Mesendoderm (in vitro differentiated cells): ENCODE data around the gene DDC.
"Not testable (repeated sequence)": the region's sequence is repeated elsewhere in the genome, so short reads cannot be mapped to it uniquely, and the experiment has no call there.

Experiments used
- DNase-seq: peaks from one replicate; pipeline ENCODE4 v3.0.0; 2013
- H2AK5ac ChIP-seq: 2 replicates; pipeline ENCODE4 v1.6.1; 2013; ENCODE audit warnings: low read length, inconsistent platforms
- H2BK120ac ChIP-seq: 2 replicates; pipeline ENCODE4 v1.6.1; 2013; ENCODE audit warnings: low read depth, mild to moderate bottlenecking, low read length, moderate library complexity, mixed read lengths
- H2BK15ac ChIP-seq: replicated peaks from 2 replicates; pipeline ENCODE4 v1.6.1; 2013; ENCODE audit warnings: low read depth, mild to moderate bottlenecking, moderate library complexity
- H2BK5ac ChIP-seq: 2 replicates; pipeline ENCODE4 v1.6.1; 2013; ENCODE audit warnings: low read length, inconsistent platforms
- H3K18ac ChIP-seq: 2 replicates; pipeline ENCODE4 v1.6.1; 2013; ENCODE audit warnings: mild to moderate bottlenecking, low read length, mixed read lengths
- H3K23ac ChIP-seq: one replicate; pipeline ENCODE4 v1.6.1; 2013; ENCODE audit warnings: low read length
- H3K27ac ChIP-seq: 2 replicates; pipeline ENCODE4 v1.5.1; 2013; ENCODE audit warnings: low read depth, mild to moderate bottlenecking, inconsistent platforms, low read length, moderate library complexity
- H3K27me3 ChIP-seq: 2 replicates; pipeline ENCODE4 v1.6.1; 2013; ENCODE audit warnings: low read length, control low read depth, mild to moderate bottlenecking, inconsistent platforms; ENCODE audit not compliant: insufficient read depth, poor library complexity
- H3K36me3 ChIP-seq: 2 replicates; pipeline ENCODE4 v1.6.1; 2013; ENCODE audit warnings: low read length, inconsistent platforms; ENCODE audit not compliant: control insufficient read depth, insufficient read depth
- H3K4ac ChIP-seq: one replicate; pipeline ENCODE4 v1.6.1; 2013; ENCODE audit warnings: low read depth, mild to moderate bottlenecking, low read length, moderate library complexity
- H3K4me1 ChIP-seq: 2 replicates; pipeline ENCODE4 v1.6.1; 2013; ENCODE audit warnings: low read depth, low read length, inconsistent platforms; ENCODE audit not compliant: control insufficient read depth
- H3K4me2 ChIP-seq: 2 replicates; pipeline ENCODE4 v1.6.1; 2013; ENCODE audit warnings: low read length
- H3K4me3 ChIP-seq: 2 replicates; pipeline ENCODE4 v1.5.1; 2013; ENCODE audit warnings: mild to moderate bottlenecking, low read length
- H3K56ac ChIP-seq: one replicate; pipeline ENCODE4 v1.6.1; 2013; ENCODE audit warnings: low read length
- H3K79me1 ChIP-seq: 2 replicates; pipeline ENCODE4 v1.6.1; 2013; ENCODE audit warnings: low read length, inconsistent platforms
- H3K79me2 ChIP-seq: 2 replicates; pipeline ENCODE4 v1.6.1; 2013; ENCODE audit warnings: mild to moderate bottlenecking, low read length; ENCODE audit not compliant: control insufficient read depth, insufficient read depth
- H3K9ac ChIP-seq: 2 replicates; pipeline ENCODE4 v1.6.1; 2013; ENCODE audit warnings: low read length, inconsistent platforms
- H4K5ac ChIP-seq: one replicate; pipeline ENCODE4 v1.6.1; 2013; ENCODE audit warnings: low read length
- H4K8ac ChIP-seq: one replicate; pipeline ENCODE4 v1.6.1; 2013; ENCODE audit warnings: low read depth, mild to moderate bottlenecking, control low read depth, low read length, moderate library complexity
- WGBS: extraction: QIAGEN DNeasy Blood & Tissue Kit; methylation state at CpG from one replicate; pipeline ENCODE4 v1.1.7; 2013; ENCODE audit warnings: low lambda C conversion rate, missing lambda C conversion rate; ENCODE audit not compliant: insufficient coverage; ENCODE audit errors: extremely low coverage; 5-methylcytosine and 5-hydroxymethylcytosine counted together

Gene DDC

DNA sequence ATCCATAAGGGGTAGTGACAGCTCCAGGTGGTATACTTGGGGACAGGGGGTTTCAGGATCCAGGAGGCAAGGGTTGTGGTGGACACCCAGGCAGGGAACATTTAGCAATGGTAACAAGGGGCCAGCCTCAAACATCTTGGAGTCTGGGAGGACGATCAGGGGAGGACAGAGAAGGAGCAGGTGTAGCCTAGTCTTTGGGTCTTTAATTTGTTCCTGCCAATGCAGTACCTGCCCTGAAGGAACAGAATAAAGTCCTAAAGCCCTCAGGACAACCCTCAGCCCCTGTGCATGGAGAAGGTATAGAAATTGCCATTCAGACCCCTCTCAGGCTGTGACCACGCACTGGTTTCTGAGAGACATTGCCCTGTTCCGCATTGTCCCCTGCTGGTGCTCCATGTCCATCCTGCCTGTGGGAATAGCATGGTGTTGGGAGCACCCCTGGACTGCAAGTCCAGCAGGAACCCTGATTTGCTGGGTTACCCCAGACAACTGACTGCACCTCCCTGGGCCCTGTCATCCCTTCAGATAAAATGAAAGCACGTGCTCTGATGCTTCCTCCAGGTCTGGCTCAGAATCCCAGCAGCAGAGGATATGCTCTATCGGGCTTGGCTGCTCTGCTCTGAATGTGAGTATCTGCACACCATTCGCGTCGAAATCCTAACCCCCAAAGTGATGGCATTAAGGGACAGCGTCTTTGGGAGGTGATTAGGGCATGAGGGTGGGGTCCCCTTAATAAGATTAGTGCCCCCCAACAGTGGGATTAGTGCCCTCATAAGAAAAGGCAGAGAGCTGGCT is 24.2 kb downstream of the DDC start:
- WGBS: no CpG with 5 or more reads among the region's 9 CpGs

DNA sequence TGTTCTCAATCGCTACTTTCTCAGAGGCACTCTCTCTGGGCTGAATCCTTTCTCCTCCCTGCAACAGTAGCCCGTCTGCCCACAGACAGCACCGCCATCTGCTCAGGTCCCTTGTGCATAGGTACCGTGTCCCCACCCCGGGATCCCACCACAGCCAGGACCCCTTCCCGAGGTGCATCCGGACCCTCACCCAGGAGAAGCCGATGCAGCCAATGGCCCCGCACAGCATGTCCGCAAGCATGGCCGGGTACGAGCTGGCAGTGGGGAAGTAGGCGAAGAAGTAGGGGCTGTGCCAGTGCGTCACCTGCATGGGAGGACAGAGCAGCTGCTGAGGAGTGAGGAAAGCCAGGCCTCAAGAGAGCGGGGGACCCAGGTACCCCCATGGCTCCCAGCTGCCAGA is 25.5 kb downstream of the DDC start:
- Histone ChIP-seq H2BK5ac (no peak overlapping the region), H3K4ac (no peak overlapping the region), H3K9ac (no peak overlapping the region), H3K56ac (peak overlapping the region; percentile 15), H3K4me1 (no peaks in the 10 kb centered on the region), H4K5ac (no peak overlapping the region), H3K4me2 (no peak overlapping the region), H3K18ac (no peak overlapping the region), H3K4me3 (no peak overlapping the region), H3K27ac (no peak overlapping the region), H2BK120ac (no peak overlapping the region), H2BK15ac (no peak overlapping the region), H3K27me3 (no peaks in the 10 kb centered on the region), H3K36me3 (no peaks in the 10 kb centered on the region), H3K79me2 (no peaks in the 10 kb centered on the region), H3K79me1 (no peaks in the 10 kb centered on the region), H4K8ac (no peak overlapping the region), H2AK5ac (no peak overlapping the region), H3K23ac (no peak overlapping the region)
- no peak for DNase-seq
- no CpG with 5 or more reads among the region's 15 CpGs for WGBS

More for the DNA sequence above, 24.2 kb downstream of the DDC start:
- no peak overlapping the region for H3K27ac ChIP-seq
- H3K79me2 ChIP-seq: no peaks in the 10 kb centered on the region
- no peak overlapping the region for H3K4ac ChIP-seq
- no peak overlapping the region for H2BK15ac ChIP-seq
- no peak overlapping the region for H4K5ac ChIP-seq
- H3K27me3 ChIP-seq: no peaks in the 10 kb centered on the region
- no peak for DNase-seq
- no peak overlapping the region for H3K4me3 ChIP-seq
- H2BK5ac ChIP-seq: no peak overlapping the region
- H3K4me2 ChIP-seq: no peak overlapping the region
- no peaks in the 10 kb centered on the region for H3K79me1 ChIP-seq
- H3K23ac ChIP-seq: no peak overlapping the region
- H2BK120ac ChIP-seq: no peak overlapping the region
- no peaks in the 10 kb centered on the region for H3K36me3 ChIP-seq
- H4K8ac ChIP-seq: no peak overlapping the region
- H2AK5ac ChIP-seq: no peak overlapping the region
- H3K18ac ChIP-seq: no peak overlapping the region
- no peak overlapping the region for H3K56ac ChIP-seq
- H3K4me1 ChIP-seq: no peaks in the 10 kb centered on the region
- no peak overlapping the region for H3K9ac ChIP-seq

DNA sequence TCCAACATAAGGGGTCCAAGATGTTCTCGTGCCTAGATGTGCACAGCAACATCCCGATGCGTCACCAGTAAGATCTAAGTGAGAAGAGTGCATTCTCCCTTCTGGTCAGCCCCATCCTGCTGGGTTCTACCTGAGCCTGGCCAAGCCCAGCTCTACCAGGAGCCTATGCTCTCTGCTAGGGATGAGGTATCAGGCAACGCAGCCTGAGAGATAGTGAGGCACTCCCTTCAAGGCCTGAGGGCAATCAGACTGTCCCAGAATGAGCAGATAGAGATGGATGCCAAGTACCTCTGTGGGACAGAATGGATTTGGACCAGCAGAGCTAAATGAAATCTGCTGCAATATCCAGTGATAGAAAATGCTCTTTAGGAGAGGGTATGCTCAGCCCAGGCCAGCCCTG is 26.7 kb downstream of the DDC start:
- Histone ChIP-seq H3K4me1 (no peaks in the 10 kb centered on the region), H3K27me3 (no peaks in the 10 kb centered on the region), H2BK120ac (no peak overlapping the region), H3K79me2 (no peaks in the 10 kb centered on the region), H3K23ac (no peak overlapping the region), H2BK15ac (no peak overlapping the region), H3K4me3 (no peak overlapping the region), H3K36me3 (no peaks in the 10 kb centered on the region), H4K8ac (no peak overlapping the region), H3K56ac (no peak overlapping the region), H3K4ac (no peak overlapping the region), H2AK5ac (no peak overlapping the region), H3K4me2 (no peak overlapping the region), H3K18ac (no peak overlapping the region), H4K5ac (no peak overlapping the region), H2BK5ac (no peak overlapping the region), H3K79me1 (no peaks in the 10 kb centered on the region), H3K9ac (no peak overlapping the region), H3K27ac (no peak overlapping the region)
- no peak for DNase-seq
- no CpG with 5 or more reads among the region's 4 CpGs for WGBS

DNA sequence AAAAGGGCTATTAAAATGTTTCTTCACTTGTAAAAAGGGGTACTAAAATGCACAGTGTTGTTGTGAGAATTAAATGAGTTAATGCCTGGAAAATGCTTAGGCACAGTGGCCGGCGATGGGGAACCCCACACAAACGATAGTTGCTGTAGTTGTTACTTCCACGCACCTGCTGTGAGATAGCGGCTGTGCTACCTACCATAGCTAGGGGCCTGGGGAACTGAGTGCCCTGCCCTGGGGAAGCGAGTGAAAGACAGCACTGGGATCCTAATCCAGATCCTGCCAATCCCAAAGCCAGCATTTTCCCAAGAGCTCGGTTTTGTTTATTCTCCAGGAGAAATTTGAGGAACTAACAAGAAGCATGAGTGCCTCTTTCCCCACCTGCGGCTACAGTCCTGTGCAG is 27.8 kb downstream of the DDC start:
- Histone ChIP-seq H3K27ac (no peak overlapping the region), H3K23ac (no peak overlapping the region), H3K4me3 (no peak overlapping the region), H3K9ac (no peak overlapping the region), H4K8ac (no peak overlapping the region), H2BK120ac (no peak overlapping the region), H3K4me2 (no peak overlapping the region), H4K5ac (no peak overlapping the region), H2BK15ac (no peak overlapping the region), H3K79me2 (no peaks in the 10 kb centered on the region), H3K27me3 (no peaks in the 10 kb centered on the region), H3K36me3 (no peaks in the 10 kb centered on the region), H3K4ac (no peak overlapping the region), H2AK5ac (no peak overlapping the region), H3K56ac (no peak overlapping the region), H3K79me1 (no peaks in the 10 kb centered on the region), H3K4me1 (no peaks in the 10 kb centered on the region), H3K18ac (no peak overlapping the region), H2BK5ac (no peak overlapping the region)
- no CpG with 5 or more reads among the region's 8 CpGs for WGBS
- no peak for DNase-seq

DNA sequence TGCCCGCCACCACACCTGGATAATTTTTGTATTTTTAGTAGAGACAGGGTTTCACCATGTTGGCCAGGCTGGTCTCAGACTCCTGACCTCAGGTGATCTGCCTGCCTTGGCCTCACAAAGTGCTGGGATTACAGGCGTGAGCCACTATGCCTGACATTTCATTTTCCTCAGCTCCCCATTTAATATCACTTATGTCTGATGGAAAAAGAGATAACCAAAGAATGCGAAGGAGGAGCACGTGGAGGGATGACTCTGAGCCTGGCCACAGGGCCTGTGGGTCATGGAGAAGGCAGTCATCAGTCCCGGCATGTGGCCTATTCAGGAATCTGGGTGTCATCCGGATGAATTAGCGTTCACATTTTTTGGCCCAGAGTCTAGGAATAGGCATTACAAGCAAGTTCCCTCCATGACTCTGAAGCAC is 29.9 kb downstream of the DDC start:
- not testable (repeated sequence) for H3K4me3 ChIP-seq, H2AK5ac ChIP-seq, H3K56ac ChIP-seq, H3K23ac ChIP-seq, H2BK120ac ChIP-seq, H3K9ac ChIP-seq, H3K36me3 ChIP-seq, H3K27ac ChIP-seq, H3K4me1 ChIP-seq, H3K79me2 ChIP-seq, H3K79me1 ChIP-seq, H3K4me2 ChIP-seq, H2BK15ac ChIP-seq, H4K5ac ChIP-seq, H3K4ac ChIP-seq, H3K27me3 ChIP-seq, H2BK5ac ChIP-seq, H3K18ac ChIP-seq, H4K8ac ChIP-seq
- DNase-seq: peak; percentile 38
- WGBS: no CpG with 5 or more reads among the region's 7 CpGs
